Suprapubic skin (tissue), 4 donors: ENCODE results near the gene YTHDF1.

ENCODE experiments used
- EP300 ChIP-seq: sonication (generic); formaldehyde crosslinking; IDR thresholded peaks from one replicate; pipeline ENCODE4 v1.6.1; 2017; ENCODE audit warnings: antibody characterized with exemption
- POLR2A ChIP-seq, 2 donors: fragments of 450-650 bp; IDR thresholded peaks; one replicate each; pipeline ENCODE4 v1.6.1; 2017; ENCODE audit warnings: antibody characterized with exemption in 2 of 2, mild to moderate bottlenecking in 2 of 2, moderate library complexity in 2 of 2
- POLR2AphosphoS5 ChIP-seq, 3 donors: sonication (generic); formaldehyde crosslinking; IDR thresholded peaks; one replicate each; pipeline ENCODE4 v1.6.1; 2017; ENCODE audit warnings: antibody characterized with exemption in 3 of 3
- TF ChIP-seq, protein P1 (sequence below), 2 donors: fragments of 200-600 bp in 1 of 2; fragments of 450-650 bp in 1 of 2; sonication (generic) in 1 of 2; IDR thresholded peaks; one replicate each; pipeline ENCODE4 v1.5.1; 2016 to 2019; ENCODE audit warnings: antibody characterized with exemption in 2 of 2, mild to moderate bottlenecking in 1 of 2, moderate library complexity in 1 of 2

- TF ChIP-seq, protein P1, sequence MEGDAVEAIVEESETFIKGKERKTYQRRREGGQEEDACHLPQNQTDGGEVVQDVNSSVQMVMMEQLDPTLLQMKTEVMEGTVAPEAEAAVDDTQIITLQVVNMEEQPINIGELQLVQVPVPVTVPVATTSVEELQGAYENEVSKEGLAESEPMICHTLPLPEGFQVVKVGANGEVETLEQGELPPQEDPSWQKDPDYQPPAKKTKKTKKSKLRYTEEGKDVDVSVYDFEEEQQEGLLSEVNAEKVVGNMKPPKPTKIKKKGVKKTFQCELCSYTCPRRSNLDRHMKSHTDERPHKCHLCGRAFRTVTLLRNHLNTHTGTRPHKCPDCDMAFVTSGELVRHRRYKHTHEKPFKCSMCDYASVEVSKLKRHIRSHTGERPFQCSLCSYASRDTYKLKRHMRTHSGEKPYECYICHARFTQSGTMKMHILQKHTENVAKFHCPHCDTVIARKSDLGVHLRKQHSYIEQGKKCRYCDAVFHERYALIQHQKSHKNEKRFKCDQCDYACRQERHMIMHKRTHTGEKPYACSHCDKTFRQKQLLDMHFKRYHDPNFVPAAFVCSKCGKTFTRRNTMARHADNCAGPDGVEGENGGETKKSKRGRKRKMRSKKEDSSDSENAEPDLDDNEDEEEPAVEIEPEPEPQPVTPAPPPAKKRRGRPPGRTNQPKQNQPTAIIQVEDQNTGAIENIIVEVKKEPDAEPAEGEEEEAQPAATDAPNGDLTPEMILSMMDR (IDR thresholded peaks at IDR 0.05) = no peak
- no peak for TF ChIP-seq EP300
- no peak for TF ChIP-seq POLR2A (IDR thresholded peaks at IDR 0.05)
- TF ChIP-seq POLR2AphosphoS5 (IDR thresholded peaks at IDR 0.05) = no peak
Observed at GRCh38 chr20:63154395-63154794, 61.5 kb downstream of the YTHDF1 start.
